Fibroblast of lung (primary cell): Measurements from ENCODE around the gene FRK.

Source experiments
- CTCF ChIP-seq, 2 donors: IDR thresholded peaks in 1 of 2; conservative IDR thresholded peaks in 1 of 2; 1 replicate in 1 of 2; 2 replicates in 1 of 2; pipeline ENCODE4 v1.5.1; 2011 to 2012; ENCODE audit warnings: low read length in 2 of 2, control low read depth in 1 of 2, inconsistent platforms in 1 of 2, low read depth in 1 of 2, mild to moderate bottlenecking in 1 of 2
- EZH2 ChIP-seq: IDR thresholded peaks from 2 replicates; pipeline ENCODE4 v1.5.1; 2012; ENCODE audit warnings: low read length, control low read depth, mild to moderate bottlenecking; ENCODE audit errors: missing control alignments

DNA sequence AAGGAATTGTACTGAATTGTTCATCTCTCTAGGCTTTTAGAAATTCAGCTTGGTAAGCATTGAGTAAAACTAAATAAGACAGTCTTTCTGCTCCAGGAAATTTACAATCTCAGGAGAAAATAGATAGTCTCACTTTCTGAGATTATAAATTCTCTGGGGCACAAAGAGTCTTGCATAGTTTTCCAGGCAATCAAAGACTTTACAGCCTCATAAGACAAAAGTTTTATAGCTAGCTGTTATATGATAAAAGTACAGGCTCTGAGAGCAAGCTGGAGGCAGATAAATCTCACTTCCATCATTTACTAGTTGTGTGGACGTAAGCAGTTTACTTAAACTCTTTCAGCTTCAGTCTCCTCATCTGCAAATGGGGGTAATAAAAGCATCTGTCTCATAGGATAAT is 11.4 kb downstream of the FRK start:
- TF ChIP-seq CTCF (conservative IDR thresholded peaks at IDR 0.05 in 1 of 2, IDR thresholded peaks at IDR 0.05 in 1 of 2; ENCODE audit: low read depth in 1 of 2, low read length in 2 of 2), result no peak
- no peak for TF ChIP-seq EZH2
